Caco-2 (cell line): ENCODE data around the gene SOAT2. TPM values are rescaled to one million over a fixed set of nuclear protein-coding genes. Genes with fewer than 3 reads are reported as not detected.

ENCODE experiments used
- BruUV-seq: library from RNA; stranded (reverse); fragments of 400-500 nt; replicated peaks from 2 replicates; lab custom pipeline; 2021; lab: Mats Ljungman, UMichigan
- CTCF ChIA-PET: fragments of 300-600 bp; sonication (Branson Sonifier 250); formaldehyde crosslinking; loops from one replicate; lab custom pipeline; 2022; ENCODE audit warnings: antibody characterized with exemption; lab: Charles Lee
- POLR2A ChIA-PET: fragments of 300-600 bp; sonication (Branson Sonifier 250); formaldehyde crosslinking; loops from one replicate; lab custom pipeline; 2022; ENCODE audit warnings: antibody characterized with exemption; lab: Charles Lee
- DNase-seq, 2 experiments: peaks; one replicate each; pipeline versions ENCODE4 v3.0.0 to v3.0.0-alpha.2; 2020 to 2022
- H3K27me3 ChIP-seq: replicated peaks from 2 replicates; pipeline ENCODE4 v1.6.0; 2011; ENCODE audit warnings: low read length; ENCODE audit not compliant: control insufficient read depth, insufficient read depth
- H3K36me3 ChIP-seq: 2 replicates; pipeline ENCODE4 v1.5.1; 2011; ENCODE audit warnings: low read length; ENCODE audit not compliant: control insufficient read depth, insufficient read depth
- H3K4me1 ChIP-seq: fragments of 250-450 bp; sonication (Bioruptor Pico); 2 replicates; pipeline ENCODE4 v1.5.1; 2020; ENCODE audit warnings: mild to moderate bottlenecking
- H3K4me3 ChIP-seq: 2 replicates; pipeline ENCODE4 v1.5.1; 2011; ENCODE audit warnings: low read depth, mild to moderate bottlenecking, control low read depth, low read length
- H3K9me3 ChIP-seq: fragments of 250-450 bp; sonication (Bioruptor Pico); 2 replicates; pipeline ENCODE4 v1.5.1; 2020; ENCODE audit warnings: mild to moderate bottlenecking, moderate library complexity
- H3K27ac Mint-ChIP-seq: one replicate; pipeline ENCODE4 v1.8.0; 2022; ENCODE audit warnings: mixed read lengths; ENCODE audit not compliant: unreplicated experiment
- H3K27me3 Mint-ChIP-seq: one replicate; pipeline ENCODE4 v1.8.0; 2022; ENCODE audit warnings: mixed read lengths; ENCODE audit not compliant: insufficient read depth, unreplicated experiment
- H3K36me3 Mint-ChIP-seq: one replicate; pipeline ENCODE4 v1.8.0; 2022; ENCODE audit warnings: mild to moderate bottlenecking, mixed read lengths; ENCODE audit not compliant: insufficient read depth, unreplicated experiment
- H3K4me1 Mint-ChIP-seq: one replicate; pipeline ENCODE4 v1.8.0; 2022; ENCODE audit warnings: low read depth, mixed read lengths; ENCODE audit not compliant: unreplicated experiment
- H3K4me3 Mint-ChIP-seq: one replicate; pipeline ENCODE4 v1.8.0; 2022; ENCODE audit warnings: mild to moderate bottlenecking, moderate library complexity, mixed read lengths; ENCODE audit not compliant: unreplicated experiment
- H3K9me3 Mint-ChIP-seq: one replicate; pipeline ENCODE4 v1.8.0; 2022; ENCODE audit warnings: mixed read lengths; ENCODE audit not compliant: unreplicated experiment
- CTCF ChIP-seq, 2 experiments: fragments of 200-600 bp in 1 of 2; IDR thresholded peaks; 1 replicate in 1 of 2; 2 replicates in 1 of 2; pipeline versions ENCODE4 v1.5.1 to v1.8.0; 2011 to 2022; ENCODE audit warnings: antibody characterized with exemption in 1 of 2, control low read depth in 1 of 2, inconsistent platforms in 1 of 2, low read depth in 1 of 2, low read length in 1 of 2, mild to moderate bottlenecking in 1 of 2, moderate library complexity in 1 of 2; ENCODE audit not compliant: insufficient read depth in 1 of 2, severe bottlenecking in 1 of 2, unreplicated experiment in 1 of 2
- intact Hi-C: fragments of 100-400 bp; cut with micrococcal nuclease; formaldehyde crosslinking; loops from one replicate; pipeline ENCODE4 v1.10.0; 2022; ENCODE audit not compliant: unreplicated experiment
- total RNA-seq: library from RNA; stranded (reverse); gene quantifications from 2 replicates; pipeline ENCODE4 v1.2.3, GENCODE V29; 2022

The SOAT2 gene
- total RNA-seq, 1 experiment from 2014 or later, result 6.5 TPM

GRCh38 chr12:53057816-53058500, 45.3 kb upstream of the SOAT2 start:
- H3K4me3 ChIP-seq, result no peak overlapping the region
- DNase-seq, result no peak
- H3K36me3 ChIP-seq, result no peaks in the 10 kb centered on the region
- no peaks in the 10 kb centered on the region for H3K9me3 ChIP-seq
- H3K4me1 ChIP-seq, result peaks cover 8% of the 10 kb centered on the region; the same call in 1 of the 2 replicates
- CTCF ChIA-PET, result interaction anchor here (2.1 kb wide), 1 partner anchor 8 kb away, joined by 8 read pairs; no protein-coding TSS in a partner anchor
- no peaks in the 10 kb centered on the region for H3K27me3 Mint-ChIP-seq
- intact Hi-C loops, result no loop called here
- no TSS peak for BruUV-seq
- no peaks in the 10 kb centered on the region for H3K9me3 Mint-ChIP-seq
- no peaks in the 10 kb centered on the region for H3K27me3 ChIP-seq
- H3K4me3 Mint-ChIP-seq, result no peak overlapping the region
- TF ChIP-seq CTCF (IDR thresholded peaks at IDR 0.05; ENCODE audit: insufficient read depth in 1 of 2, low read depth in 1 of 2, low read length in 1 of 2, severe bottlenecking in 1 of 2, unreplicated experiment in 1 of 2), result no peak
- POLR2A ChIA-PET, result no interaction called here
- no peak overlapping the region for H3K27ac Mint-ChIP-seq
- peaks cover 29% of the 10 kb centered on the region for H3K36me3 Mint-ChIP-seq
- peaks cover 7% of the 10 kb centered on the region for H3K4me1 Mint-ChIP-seq

- no peak for TF ChIP-seq CTCF (IDR thresholded peaks at IDR 0.05; ENCODE audit: insufficient read depth in 1 of 2, low read depth in 1 of 2, low read length in 1 of 2, severe bottlenecking in 1 of 2, unreplicated experiment in 1 of 2)
- Histone ChIP-seq H3K36me3 (no peaks in the 10 kb centered on the region), H3K9me3 (no peaks in the 10 kb centered on the region), H3K4me1 (0 out of 2 replicates have a peak, but pooled peaks cover 4% of the 10 kb centered on the region), H3K4me3 (no peak overlapping the region), H3K27me3 (no peaks in the 10 kb centered on the region)
- no TSS peak for BruUV-seq
- intact Hi-C loops, result no loop called here
- Mint-ChIP-seq H3K4me3 (no peak overlapping the region), H3K27me3 (no peaks in the 10 kb centered on the region), H3K27ac (no peak overlapping the region), H3K36me3 (peaks cover 23% of the 10 kb centered on the region), H3K9me3 (no peaks in the 10 kb centered on the region), H3K4me1 (peaks cover under 1% of the 10 kb centered on the region)
- peak in 1 of 2 experiments; percentile 31 for DNase-seq
- CTCF ChIA-PET, result interaction anchor here (0.6 kb wide), 1 partner anchor 20 kb away, joined by 4 read pairs; no protein-coding TSS in a partner anchor
- POLR2A ChIA-PET, result no interaction called here
Observed at GRCh38 chr12:53058674-53059433, 44.4 kb upstream of the SOAT2 start.

- H3K9me3 ChIP-seq, result no peaks in the 10 kb centered on the region
- TF ChIP-seq CTCF (IDR thresholded peaks at IDR 0.05; ENCODE audit: insufficient read depth in 1 of 2, low read depth in 1 of 2, low read length in 1 of 2, severe bottlenecking in 1 of 2, unreplicated experiment in 1 of 2), result no peak
- H3K4me1 ChIP-seq, result 0 out of 2 replicates have a peak, but pooled peaks cover 4% of the 10 kb centered on the region
- peaks cover 16% of the 10 kb centered on the region for H3K36me3 Mint-ChIP-seq
- H3K9me3 Mint-ChIP-seq, result no peaks in the 10 kb centered on the region
- no peaks in the 10 kb centered on the region for H3K27me3 ChIP-seq
- ChIA-PET CTCF (interaction anchor here (0.6 to 1.1 kb wide), 2 partner anchors 11 to 19 kb away, joined by 3 to 4 read pairs; no protein-coding TSS in a partner anchor), POLR2A (interaction anchor here (0.6 kb wide), 1 partner anchor 172 kb away, joined by 3 read pairs; no protein-coding TSS in a partner anchor)
- H3K27me3 Mint-ChIP-seq, result no peaks in the 10 kb centered on the region
- no peaks in the 10 kb centered on the region for H3K4me1 Mint-ChIP-seq
- no peak overlapping the region for H3K4me3 ChIP-seq
- no peaks in the 10 kb centered on the region for H3K36me3 ChIP-seq
- no peak overlapping the region for H3K27ac Mint-ChIP-seq
- intact Hi-C loops, result no loop called here
- no peak for DNase-seq
- no peak overlapping the region for H3K4me3 Mint-ChIP-seq
- BruUV-seq, result no TSS peak
Observed at GRCh38 chr12:53059434-53060063, 43.7 kb upstream of the SOAT2 start.
